ENCODE measurements around the gene IRAG1.

Gene IRAG1

GRCh38 chr11:10696468-10697322 is 3.1 kb upstream of the IRAG1 start:
- Histone ChIP-seq H3K4me1 (no peaks in the 10 kb centered on the region), H3K9me3 (no peaks in the 10 kb centered on the region)

GRCh38 chr11:10695833-10696232 is 2.3 kb upstream of the IRAG1 start:
- no peaks in the 10 kb centered on the region for H3K36me3 ChIP-seq

More at GRCh38 chr11:10696468-10697322, 3.1 kb upstream of the IRAG1 start:
- no peak for DNase-seq
- no peaks in the 10 kb centered on the region for H3K27me3 ChIP-seq
- no peaks in the 10 kb centered on the region for H3K36me3 ChIP-seq
- no peak for TF ChIP-seq CTCF (IDR thresholded peaks at IDR 0.05; ENCODE audit: low read depth, low read length)
- no peak overlapping the region for H3K4me3 ChIP-seq (ENCODE audit: low read depth, low read length)

GRCh38 chr11:10694486-10695239 is 1.1 kb upstream of the IRAG1 start:
- Histone ChIP-seq H3K36me3 (no peaks in the 10 kb centered on the region), H3K9me3 (no peaks in the 10 kb centered on the region), H3K4me3 (ENCODE audit: low read depth, low read length) (no peak overlapping the region), H3K27me3 (no peaks in the 10 kb centered on the region), H3K4me1 (no peaks in the 10 kb centered on the region)
- TF ChIP-seq CTCF (IDR thresholded peaks at IDR 0.05; ENCODE audit: low read depth, low read length), result no peak
- no peak for DNase-seq

More at GRCh38 chr11:10695833-10696232, 2.3 kb upstream of the IRAG1 start:
- no peak for DNase-seq
- Histone ChIP-seq H3K27me3 (no peaks in the 10 kb centered on the region), H3K4me3 (ENCODE audit: low read depth, low read length) (no peak overlapping the region), H3K4me1 (no peaks in the 10 kb centered on the region), H3K9me3 (no peaks in the 10 kb centered on the region)
- no peak for TF ChIP-seq CTCF (IDR thresholded peaks at IDR 0.05; ENCODE audit: low read depth, low read length)

GRCh38 chr11:10692531-10693115 is 932 bp downstream of the IRAG1 start:
- no peak for TF ChIP-seq CTCF (IDR thresholded peaks at IDR 0.05; ENCODE audit: low read depth, low read length)
- no peak for DNase-seq
- H3K4me1 ChIP-seq, result no peaks in the 10 kb centered on the region
- H3K4me3 ChIP-seq (ENCODE audit: low read depth, low read length), result no peak overlapping the region
- H3K27me3 ChIP-seq, result no peaks in the 10 kb centered on the region
- no peaks in the 10 kb centered on the region for H3K9me3 ChIP-seq
- H3K36me3 ChIP-seq, result no peaks in the 10 kb centered on the region

- Histone ChIP-seq H3K9me3 (no peaks in the 10 kb centered on the region), H3K4me3 (ENCODE audit: low read depth, low read length) (no peak overlapping the region), H3K27me3 (no peaks in the 10 kb centered on the region), H3K36me3 (no peaks in the 10 kb centered on the region), H3K4me1 (no peaks in the 10 kb centered on the region)
- no peak for DNase-seq
- peak; percentile 26; the same call in 1 of the 2 replicates for TF ChIP-seq CTCF (IDR thresholded peaks at IDR 0.05; ENCODE audit: low read depth, low read length)
Measured at GRCh38 chr11:10688401-10688800, 5.2 kb downstream of the IRAG1 start.
